ENCODE results near the gene BEAN1.

The BEAN1 gene

DNA sequence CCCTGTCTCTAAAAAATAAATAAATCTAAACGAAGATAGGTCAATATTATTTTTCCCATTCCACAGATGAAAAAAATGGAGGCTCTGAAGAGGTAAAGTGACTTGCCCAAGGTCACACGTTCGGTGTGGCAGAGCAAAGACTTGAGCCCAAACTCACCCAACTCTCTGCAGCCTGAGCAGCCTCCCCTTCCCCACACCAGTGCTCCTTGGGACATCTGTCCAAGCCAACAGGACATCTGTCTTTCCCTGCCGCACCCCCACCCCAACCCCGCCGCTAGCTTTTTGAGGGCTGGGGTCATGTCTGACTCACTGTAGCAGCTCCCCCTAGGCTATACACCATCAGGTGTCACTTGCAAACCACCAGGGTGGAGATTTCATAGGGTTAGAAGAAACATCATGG is 5.2 kb upstream of the BEAN1 start:
- no peak for DNase-seq

- DNase-seq, result no peak
Measured at GRCh38 chr16:66422366-66422765, 4.7 kb upstream of the BEAN1 start.

DNA sequence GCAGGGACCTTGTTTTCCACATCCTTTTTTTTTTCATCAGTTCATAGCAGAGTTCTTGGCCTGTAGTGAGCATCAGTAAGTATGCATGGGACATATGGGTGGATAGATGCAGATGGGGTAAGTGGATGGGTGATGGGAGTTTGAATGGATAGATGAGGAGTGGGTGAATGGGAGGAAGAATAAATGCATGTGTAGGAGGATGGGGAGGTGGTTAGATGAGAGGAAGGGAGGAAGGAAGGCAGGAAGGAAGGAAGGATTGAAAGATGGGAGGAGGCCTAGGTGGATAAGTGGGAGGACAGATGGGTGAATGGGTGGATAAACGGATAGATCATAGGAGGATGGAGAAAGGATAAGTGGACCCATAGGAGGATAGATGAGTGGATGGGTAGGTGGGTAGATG is 3.9 kb upstream of the BEAN1 start:
- no peak for DNase-seq

- DNase-seq, result no peak
Measured at GRCh38 chr16:66425651-66426050, 1.4 kb upstream of the BEAN1 start.

- no peak for DNase-seq
Measured at GRCh38 chr16:66426112-66427035, 721 bp upstream of the BEAN1 start.

DNA sequence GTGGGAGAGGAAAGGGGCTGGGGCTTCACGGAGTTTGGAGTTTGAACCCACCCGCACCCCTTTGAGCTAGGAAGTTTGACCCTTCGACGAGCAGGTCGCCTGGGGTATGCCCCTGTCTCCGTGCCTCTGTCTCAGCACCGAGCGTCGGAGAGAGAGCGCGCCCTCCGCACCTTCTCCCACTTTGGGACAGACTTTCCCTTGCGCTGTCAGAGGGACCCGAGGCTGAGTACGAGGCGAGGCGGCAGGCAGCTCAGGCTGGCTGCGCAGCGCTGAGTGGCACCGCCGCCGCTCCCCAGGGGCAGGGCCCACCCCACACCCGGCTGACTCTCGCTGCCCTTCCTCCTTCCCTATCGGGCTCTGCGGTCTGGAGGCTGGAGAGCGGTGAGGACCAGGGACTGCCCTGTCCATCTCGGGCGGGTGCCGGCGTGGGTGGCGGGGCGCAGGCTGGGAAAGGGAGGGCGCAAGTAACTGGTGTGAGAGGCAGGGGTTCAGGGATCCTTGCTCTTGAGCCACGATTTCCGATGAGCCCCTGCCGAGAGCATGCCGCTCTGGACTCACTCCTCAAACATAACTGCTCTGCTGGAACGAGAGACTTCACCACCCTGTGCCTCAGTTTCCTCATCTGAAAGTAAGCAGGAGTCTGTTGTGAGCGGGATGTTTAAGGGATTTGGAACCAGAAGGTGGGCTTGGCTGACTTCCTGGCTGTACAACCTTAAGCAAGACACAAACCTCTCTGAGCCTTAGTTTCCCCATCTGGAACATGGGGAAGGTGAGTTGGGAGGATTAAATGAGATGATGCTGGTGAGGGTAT is 981 bp downstream of the BEAN1 start:
- DNase-seq, result no peak

- DNase-seq, result no peak
Measured at GRCh38 chr16:66428682-66429251, 1.7 kb downstream of the BEAN1 start.

- DNase-seq, result no peak
Measured at GRCh38 chr16:66429290-66429962, 2.3 kb downstream of the BEAN1 start.

DNA sequence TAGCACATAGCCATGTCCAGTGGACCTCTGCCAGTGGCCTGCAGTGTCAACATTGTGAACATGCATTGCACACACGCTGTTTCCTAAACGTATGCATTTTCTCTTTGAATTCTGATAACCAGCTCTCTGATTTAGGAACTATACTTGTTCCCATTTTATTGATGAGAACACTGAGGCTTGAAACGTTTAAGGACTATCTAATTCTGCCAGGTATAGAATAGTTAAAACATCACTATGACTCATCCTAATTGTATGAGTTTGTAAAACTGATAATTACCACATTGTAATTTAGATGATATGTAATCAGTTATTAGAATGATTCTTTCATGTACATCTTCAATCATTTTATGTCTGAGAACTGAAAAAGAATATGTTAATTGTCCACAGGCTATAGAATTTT is 3.1 kb downstream of the BEAN1 start:
- DNase-seq, result no peak

DNA sequence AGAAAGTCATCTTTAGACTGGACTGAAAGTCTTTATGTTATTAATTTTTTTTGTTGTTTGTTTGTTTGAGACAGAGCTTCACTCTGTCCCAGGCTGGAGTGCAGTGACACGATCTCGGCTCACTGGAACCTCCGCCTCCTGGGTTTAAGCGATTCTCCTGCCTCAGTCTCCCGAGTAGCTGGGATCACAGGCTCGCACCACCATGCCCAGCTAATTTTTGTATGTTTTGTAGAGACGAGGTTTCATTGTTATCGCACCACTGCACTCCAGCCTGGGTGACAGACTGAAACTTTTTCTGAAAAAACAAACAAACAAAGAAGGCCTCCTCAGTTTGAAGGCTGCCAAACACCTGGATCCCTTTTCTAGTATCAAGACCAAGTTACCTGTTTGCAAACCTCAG is 4.7 kb downstream of the BEAN1 start:
- no peak for DNase-seq

GRCh38 chr16:66432429-66432828 is 5.3 kb downstream of the BEAN1 start:
- no peak for DNase-seq

- DNase-seq, result no peak
Measured at GRCh38 chr16:66434619-66435430, 7.7 kb downstream of the BEAN1 start.

DNA sequence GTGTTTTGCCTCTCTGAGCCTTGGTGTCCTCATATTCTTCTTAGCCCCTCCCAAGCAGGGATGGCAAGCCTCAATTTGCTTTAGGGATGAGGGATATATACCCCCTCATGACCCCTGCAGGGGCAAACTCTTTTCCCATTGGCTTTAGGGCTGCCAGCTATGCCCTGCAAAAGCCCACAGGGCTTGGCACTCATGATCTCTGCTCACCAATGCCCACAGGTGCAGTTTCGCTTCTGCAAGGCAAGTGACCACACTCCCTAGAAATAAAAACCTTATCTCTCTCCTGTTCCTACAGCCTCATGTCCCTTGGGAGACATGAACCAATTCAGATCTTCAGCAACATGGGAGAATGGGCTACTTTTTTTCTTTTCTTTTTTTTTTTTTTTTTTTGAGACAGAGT is 8.8 kb downstream of the BEAN1 start:
- DNase-seq, result no peak

DNA sequence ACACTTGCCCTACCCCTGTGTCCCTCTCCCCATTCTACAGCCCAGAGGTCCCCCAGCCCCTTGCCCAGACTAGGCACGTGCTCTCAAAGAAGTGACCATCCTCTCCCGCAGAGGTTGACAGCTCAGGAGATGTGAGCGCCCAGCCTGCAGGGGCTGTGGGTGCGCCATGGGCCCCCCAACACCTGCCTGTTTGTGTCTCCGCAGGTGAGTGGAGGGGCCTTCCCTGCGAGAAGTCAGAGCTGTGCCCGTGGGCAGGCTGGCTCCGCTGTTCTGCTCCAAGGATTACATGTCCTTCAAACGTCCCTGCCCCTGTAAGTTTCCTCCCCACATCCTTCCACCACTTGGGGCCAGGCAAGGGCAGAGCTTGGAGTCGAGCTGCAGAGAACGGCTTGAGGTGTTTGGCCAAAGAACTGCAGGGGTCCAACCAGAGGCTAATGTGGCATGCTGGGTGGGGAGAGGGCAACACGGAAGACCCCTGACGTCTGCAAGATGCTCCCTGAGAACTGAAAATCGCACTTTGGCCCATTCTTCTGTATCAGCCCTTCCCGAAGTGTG is 10.4 kb downstream of the BEAN1 start:
- no peak for DNase-seq

GRCh38 chr16:66438536-66438935 is 11.4 kb downstream of the BEAN1 start:
- no peak for DNase-seq

DNA sequence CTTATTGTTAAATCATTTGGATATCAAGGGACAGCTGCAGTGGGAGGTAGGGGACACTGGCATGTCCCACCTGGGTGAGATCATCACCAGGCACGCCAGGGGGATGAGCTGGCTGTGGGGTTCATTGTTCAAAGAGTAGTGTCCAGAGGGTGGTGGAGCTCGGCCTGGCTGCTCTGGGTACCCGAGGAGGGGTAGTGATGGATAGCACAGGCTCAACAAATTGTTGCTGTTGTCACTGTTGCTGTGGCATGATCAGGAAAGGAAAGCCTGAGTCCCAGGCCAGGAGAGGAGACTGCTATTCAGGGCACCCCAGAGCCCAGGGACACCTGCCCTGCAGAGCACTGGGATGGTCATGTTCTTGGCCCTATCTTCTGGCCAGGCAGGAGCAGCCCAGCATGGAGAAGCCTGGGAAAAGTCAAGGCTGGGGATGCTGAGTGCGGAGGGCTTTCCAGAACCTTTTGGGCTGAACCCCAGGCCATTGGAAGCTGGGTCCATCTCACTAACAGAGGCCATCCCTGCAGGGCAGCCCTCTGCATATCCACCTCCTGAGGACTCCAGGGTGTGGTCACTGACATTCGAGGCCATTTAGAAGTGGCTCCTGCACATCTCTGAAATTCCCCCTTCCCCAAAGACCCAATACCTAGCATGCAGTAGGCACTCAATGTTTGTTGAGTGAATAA is 12.1 kb downstream of the BEAN1 start:
- no peak for DNase-seq

DNA sequence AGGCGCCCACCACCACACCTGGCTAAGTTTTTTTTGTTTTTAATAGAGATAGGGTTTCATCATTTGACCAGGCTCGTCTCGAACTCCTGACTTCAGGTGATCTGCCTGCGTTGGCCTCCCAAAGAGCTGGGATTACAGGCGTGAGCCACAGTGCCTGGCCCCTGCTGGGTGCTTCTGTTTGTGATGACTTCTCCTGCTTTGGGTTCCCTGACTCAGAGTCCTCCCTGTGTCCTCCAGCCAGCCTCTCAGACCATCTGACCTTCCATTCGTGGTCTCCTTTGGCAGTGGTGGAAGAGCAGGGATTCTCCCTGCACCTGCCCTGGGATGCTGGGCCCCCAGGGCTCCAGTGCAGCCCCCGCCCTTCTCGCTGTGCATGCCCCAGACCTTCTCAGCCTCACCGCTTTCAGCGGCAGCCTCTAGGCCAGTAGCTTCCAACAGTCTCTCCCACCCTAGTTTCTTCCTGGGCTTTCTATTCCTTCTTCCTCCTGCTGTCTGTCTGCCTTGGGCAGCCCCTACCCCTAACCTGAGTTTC is 13.2 kb downstream of the BEAN1 start:
- no peak for DNase-seq

DNA sequence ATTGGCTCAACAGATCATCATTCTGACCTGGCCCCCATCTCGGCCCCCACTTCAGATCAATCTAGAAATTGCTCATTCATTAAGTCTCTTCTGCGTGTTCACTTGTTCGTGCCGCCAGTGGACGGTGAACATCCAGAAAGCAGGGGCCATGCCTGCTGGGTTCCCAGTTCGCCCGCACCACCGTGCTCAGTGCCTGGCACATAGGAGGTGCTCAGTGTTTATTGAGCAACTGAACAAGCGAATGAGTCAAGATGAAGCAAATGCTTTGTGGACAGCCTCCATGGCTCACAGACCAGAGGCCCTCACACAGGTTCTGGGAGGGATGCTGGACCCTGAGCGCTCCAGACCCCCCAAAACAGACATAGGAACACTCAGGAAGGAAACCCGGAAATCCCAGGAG is 13.9 kb downstream of the BEAN1 start:
- no peak for DNase-seq

- DNase-seq, result no peak
Measured at GRCh38 chr16:66441586-66442375, 14.7 kb downstream of the BEAN1 start.

Measured in NCI-H1694 (cell line).